ENCODE results near the gene SAA1.

SAA1 gene

DNA sequence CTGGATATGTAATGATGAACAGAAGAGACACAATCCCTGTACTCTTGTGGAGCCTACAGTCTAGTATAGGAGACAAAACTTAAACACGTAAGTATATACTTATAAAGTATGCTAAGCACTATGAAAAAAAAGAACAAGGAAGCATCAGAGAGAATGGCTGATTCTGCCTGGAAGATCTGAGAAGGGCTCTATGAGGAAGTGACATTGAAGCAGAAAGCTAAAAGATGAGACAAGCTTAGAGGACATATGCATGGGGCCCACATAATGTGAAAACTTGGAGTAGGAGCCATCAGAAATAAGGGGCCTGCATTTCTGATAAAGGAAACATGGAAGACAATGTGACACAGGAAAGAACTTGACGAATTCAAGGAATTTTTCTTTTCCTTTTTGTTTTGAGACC, 16.6 kb downstream of the SAA1 start:
- no peak for TF ChIP-seq ZFX (IDR thresholded peaks at IDR 0.05)
- TF ChIP-seq, protein P1, sequence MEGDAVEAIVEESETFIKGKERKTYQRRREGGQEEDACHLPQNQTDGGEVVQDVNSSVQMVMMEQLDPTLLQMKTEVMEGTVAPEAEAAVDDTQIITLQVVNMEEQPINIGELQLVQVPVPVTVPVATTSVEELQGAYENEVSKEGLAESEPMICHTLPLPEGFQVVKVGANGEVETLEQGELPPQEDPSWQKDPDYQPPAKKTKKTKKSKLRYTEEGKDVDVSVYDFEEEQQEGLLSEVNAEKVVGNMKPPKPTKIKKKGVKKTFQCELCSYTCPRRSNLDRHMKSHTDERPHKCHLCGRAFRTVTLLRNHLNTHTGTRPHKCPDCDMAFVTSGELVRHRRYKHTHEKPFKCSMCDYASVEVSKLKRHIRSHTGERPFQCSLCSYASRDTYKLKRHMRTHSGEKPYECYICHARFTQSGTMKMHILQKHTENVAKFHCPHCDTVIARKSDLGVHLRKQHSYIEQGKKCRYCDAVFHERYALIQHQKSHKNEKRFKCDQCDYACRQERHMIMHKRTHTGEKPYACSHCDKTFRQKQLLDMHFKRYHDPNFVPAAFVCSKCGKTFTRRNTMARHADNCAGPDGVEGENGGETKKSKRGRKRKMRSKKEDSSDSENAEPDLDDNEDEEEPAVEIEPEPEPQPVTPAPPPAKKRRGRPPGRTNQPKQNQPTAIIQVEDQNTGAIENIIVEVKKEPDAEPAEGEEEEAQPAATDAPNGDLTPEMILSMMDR (conservative IDR thresholded peaks at IDR 0.05), result no peak
- H3K27ac ChIP-seq, result no peak overlapping the region

DNA sequence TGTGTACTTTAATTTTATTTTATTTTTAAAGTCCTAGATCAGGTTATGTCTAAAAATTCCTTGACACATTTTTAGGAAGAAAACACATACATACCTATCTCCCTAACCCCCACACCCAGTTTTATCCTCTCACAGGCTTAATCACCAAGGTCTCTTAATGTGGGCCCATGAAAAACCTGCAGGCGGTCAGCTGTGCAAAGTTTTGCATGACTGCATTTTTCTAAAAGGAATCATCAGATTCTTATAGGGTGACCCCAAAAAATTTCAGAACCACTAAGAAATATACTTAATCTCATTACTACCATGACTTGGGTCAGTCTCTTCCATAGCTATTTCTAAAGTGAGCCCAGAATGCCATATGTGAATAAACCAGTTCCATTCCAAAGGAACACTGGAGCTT, 19.8 kb downstream of the SAA1 start:
- TF ChIP-seq, protein P1 (conservative IDR thresholded peaks at IDR 0.05), result no peak
- TF ChIP-seq ZFX (IDR thresholded peaks at IDR 0.05), result no peak
- H3K27ac ChIP-seq, result no peak overlapping the region

DNA sequence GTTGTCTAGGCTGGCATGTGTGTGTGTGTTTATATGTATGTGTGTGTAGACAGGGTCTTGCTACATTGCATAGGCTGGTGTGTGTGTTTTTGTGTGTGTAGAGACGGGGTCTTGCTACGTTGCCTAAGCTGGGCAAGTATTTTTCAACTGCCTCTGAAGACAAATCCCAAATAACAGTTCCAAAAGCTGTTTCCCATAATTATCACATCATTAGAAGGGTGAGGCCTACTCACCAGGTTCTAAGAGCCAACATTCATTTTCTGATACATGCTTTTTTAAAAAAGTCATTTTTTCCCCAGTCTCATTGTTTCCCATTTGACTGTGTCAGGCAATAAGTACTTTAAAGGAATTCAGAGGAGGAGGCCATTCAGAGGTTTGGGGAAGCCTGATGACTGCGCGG, 22.8 kb downstream of the SAA1 start:
- TF ChIP-seq, protein P1 (conservative IDR thresholded peaks at IDR 0.05), result no peak
- TF ChIP-seq ZFX (IDR thresholded peaks at IDR 0.05), result no peak
- no peak overlapping the region for H3K27ac ChIP-seq

DNA sequence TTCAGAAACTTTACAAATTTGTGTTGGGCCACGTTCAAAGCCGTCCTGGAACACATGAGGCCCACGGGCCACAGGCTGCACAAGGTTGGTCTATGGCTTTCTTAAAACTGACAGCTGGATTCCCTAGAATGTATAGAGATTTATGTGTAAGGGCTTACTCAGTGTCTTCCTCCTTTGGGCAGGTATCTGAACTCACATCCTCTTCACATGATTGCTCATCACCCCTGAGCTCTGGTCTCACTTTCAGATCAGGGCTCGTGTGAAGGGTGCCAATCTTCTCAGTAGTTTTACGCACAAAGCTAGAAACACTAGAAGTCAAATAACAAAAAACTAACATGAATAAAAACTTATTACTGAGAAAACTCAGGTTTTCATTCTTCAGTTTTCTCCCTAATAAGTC, 28.8 kb downstream of the SAA1 start:
- TF ChIP-seq, protein P1 (conservative IDR thresholded peaks at IDR 0.05), result no peak
- no peak for TF ChIP-seq ZFX (IDR thresholded peaks at IDR 0.05)
- H3K27ac ChIP-seq, result no peak overlapping the region

DNA sequence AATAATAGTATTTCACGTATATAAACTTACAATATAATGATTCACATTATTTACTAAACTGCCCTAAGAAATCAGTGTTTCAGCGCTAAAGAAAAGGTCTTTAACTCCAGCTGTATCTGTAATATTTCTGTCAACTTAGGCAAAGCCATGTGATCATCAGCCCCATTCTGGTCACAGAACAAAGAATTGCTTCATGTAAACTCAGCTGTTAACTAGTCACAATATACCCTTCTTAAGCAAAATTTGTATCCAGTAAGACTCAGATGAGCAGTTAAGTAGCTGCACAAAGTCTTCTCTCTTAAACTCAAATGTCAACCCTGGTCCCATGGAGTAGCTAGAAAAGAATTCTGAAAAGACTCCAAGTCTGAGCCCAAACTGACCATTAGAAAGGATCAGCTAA, 29.3 kb downstream of the SAA1 start:
- no peak overlapping the region for H3K27ac ChIP-seq
- TF ChIP-seq, protein P1 (conservative IDR thresholded peaks at IDR 0.05), result no peak
- no peak for TF ChIP-seq ZFX (IDR thresholded peaks at IDR 0.05)

DNA sequence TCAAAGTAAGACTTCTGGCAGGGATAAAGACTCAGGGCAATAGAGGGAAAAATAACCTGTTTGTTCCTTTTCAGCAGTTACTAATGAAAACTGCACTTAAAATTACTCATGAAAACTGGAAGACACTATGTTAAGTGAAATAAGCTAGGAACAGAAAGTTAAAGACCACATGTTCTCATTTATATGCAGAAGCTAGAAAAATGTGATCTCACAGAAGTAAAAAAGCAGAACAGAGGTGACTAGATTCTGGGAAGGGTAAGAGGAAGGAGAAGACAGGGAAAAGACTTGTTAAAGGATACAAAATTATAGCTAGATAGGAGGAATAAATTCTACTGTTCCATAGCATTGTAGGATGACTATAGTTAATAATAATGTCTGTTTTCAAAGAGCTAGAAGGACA, 33.7 kb downstream of the SAA1 start:
- H3K27ac ChIP-seq, result no peak overlapping the region
- no peak for TF ChIP-seq ZFX (IDR thresholded peaks at IDR 0.05)
- TF ChIP-seq, protein P1 (conservative IDR thresholded peaks at IDR 0.05), result no peak

DNA sequence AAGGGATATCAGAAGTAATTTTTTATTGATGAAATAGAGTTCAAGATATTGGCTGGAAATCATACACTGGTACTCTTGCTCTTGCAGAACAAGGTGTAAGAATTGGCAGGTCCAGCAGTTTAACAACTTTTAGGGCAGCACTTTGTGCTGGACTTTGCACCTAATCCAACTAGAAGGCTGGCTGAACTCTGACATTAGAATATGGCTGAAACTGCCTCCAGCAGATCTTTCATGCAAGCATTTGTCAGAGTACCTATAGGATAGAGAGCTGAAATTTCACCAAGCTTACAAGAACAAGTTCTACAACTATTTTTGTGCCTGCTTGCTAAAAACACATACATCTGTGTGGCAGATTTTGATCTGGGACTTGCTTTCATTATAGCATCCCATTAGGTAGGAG, 38.7 kb downstream of the SAA1 start:
- TF ChIP-seq ZFX (IDR thresholded peaks at IDR 0.05), result no peak
- TF ChIP-seq, protein P1 (conservative IDR thresholded peaks at IDR 0.05), result no peak
- no peak overlapping the region for H3K27ac ChIP-seq

Data from C4-2B (cell line).